ENCODE measurements around the gene SLC29A2. TPM values are rescaled to one million over a fixed set of nuclear protein-coding genes. Genes with fewer than 3 reads are reported as not detected.
"Not testable (repeated sequence)": the region's sequence is repeated elsewhere in the genome, so short reads cannot be mapped to it uniquely, and the experiment has no call there.

Gene SLC29A2
- polyA plus RNA-seq, 1 donor: 32.1 TPM

DNA sequence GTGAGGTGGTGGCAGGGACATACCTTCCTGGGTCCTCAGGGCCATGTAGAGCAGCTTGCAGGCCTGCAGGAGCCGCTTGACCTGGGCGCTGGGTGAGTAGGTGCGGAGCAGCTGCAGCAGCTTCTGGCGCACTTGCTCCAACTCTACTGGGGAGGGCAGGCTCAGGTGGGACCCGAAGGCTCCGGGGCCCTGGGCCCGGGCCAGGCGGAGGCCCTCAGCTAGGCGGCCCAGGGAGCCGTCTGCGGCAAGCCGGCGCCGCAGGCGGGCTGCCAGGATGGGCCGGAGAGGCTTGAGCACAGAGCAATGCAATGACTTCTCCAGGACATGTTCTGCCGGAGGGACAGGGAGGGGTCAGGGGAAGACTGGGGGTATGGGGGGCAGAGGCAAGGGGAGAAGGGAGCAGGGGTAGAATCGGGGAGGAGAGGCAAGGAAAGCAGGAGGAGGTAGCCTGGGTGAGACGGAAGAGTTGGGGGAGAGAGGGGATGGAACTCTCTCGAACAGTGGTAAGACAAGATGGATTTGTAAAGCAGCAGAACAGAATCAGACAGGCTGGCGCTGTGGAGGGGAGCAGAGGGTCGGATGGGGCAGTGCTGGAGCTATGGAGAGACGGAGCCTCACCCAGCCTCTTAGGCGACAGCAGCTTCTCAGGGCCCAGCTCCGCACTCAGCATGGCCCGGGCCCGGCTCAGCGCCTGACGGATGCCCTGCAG, 37.5 kb downstream of the SLC29A2 start:
- DNase-seq (ENCODE audit: low read depth): no peak

DNA sequence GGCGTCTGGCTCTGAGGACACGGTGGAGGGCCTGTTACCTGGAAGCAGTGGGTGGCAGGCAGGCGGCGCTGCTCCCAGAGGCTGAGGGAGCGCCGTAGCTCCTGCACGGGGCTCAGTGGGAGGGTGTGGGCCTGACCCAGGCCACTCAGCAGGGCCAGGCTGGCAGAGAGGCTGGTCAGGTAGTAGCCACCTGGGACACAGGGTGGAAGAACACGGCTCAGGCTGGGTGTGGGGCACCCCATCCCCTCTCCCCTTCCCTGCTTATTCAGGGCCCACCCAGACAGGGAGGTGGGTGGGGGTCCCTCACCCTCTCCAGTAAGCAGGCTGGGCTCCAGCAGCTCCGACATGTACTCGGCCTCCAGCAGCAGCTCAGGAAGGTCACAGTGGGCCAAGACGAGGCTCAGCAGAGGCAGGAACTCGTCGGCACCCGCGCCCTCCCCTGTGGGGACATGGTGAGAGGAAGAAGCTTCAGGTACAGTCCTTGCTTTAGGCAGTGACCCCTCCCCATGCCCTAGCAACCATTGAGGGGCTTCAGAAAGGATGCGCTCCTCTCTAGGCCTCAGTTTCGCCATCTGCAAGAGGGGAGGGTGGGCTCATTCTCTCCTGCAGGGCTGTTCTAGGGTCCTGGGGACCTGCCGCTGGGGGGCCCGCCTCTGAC, 38.2 kb downstream of the SLC29A2 start:
- DNase-seq (ENCODE audit: low read depth): no peak

DNA sequence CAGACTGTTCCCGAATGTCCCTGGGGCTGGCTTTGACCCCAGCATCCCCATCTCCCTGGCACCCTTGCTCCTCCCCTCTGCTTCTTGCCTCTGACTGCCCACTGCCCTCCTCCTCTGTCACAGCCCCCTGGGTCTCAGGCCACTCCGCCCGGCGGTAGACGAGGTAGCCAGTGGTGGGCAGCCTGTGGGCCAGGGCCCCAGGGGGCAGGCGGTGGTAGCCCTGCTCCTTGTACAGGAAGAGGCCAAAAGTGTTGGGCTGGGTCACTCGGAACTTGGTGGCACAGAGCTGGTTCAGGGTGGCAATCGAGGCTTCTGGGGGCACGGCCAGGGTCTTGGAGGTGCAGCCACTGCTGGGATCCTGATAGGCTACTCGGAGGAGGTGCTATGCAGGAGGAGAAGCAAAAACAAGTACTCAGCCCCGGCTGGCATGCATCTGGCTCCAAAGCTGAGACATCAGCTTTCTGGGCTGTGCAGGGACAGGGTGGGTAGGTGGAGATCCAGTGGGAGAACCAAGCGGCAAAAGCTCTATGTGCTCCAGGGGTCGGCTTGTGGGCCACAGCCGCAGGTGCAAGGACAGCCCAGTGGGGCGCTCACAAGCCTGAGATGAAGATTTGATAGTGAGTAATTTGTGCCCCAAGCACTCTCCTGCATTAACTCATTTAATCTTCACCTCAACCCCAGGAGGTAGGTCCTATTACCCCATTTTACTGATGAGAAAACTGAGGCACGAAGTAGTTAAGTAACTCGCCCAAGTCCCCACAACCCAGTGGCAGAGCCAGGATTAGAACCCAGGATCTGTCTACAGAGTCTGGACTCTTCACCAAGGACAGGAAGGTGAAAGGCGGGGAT, 39.0 kb downstream of the SLC29A2 start:
- no peak for DNase-seq (ENCODE audit: low read depth)

DNA sequence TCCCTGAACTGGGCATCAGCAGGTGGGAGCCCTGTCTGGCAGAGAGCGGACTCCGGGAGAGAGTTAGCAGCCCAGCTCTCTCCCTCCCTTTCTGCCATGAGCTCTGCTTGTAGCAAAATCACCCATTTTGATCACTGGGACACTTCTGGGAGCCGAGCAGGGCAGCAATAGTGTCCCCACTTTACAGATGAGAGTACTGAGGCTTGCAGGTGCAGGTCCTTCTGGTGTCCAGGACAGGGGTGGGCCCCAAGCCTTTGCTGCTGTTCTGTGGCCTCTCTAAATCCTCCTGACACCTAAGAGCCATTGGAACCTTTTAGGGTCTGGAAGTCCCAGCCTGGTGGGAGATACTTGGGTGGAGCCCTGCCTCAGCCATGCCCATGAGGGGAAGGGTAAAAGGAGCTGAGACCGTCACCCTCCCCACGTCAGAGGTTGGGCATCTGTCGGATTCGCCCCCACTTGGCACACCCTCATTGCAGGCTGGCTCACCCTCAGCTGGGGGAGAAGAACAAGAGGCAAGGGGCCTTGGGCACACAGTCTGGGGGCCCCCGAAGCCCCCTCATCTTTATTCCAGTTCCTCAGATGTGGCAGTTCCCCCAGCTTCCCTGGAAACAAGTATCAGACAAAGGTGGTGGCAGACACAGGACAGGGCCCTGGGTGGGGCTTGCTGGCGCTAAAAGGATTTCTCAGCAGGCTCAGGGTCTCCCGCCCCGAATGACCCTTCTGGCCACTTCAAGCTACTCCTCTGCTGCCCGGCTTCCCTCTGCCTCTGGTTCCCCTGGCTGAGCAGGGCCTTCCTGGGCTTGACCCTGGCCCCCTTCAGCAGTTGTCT, 39.8 kb downstream of the SLC29A2 start:
- no peak for DNase-seq (ENCODE audit: low read depth)

DNA sequence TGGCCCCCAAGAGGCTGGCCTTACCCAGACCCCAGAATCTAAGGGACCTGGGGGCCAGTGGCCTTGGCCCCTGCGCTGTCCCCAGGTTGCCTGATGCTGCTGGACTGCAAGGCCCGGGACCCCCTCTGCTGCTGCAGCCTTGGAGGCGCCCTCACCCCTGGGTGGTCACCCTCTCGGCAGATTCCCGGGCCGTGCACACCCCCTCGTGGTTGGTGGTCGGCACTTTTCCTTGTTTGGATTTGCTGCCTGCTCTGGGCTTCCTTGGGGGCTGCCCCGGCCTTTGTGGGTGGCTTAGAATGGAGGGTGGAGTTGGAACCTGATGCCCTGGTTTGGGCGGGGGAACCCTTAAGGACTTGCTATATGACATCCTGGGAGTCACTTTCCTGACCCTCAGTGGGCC, 40.6 kb downstream of the SLC29A2 start:
- no peak for DNase-seq (ENCODE audit: low read depth)

DNA sequence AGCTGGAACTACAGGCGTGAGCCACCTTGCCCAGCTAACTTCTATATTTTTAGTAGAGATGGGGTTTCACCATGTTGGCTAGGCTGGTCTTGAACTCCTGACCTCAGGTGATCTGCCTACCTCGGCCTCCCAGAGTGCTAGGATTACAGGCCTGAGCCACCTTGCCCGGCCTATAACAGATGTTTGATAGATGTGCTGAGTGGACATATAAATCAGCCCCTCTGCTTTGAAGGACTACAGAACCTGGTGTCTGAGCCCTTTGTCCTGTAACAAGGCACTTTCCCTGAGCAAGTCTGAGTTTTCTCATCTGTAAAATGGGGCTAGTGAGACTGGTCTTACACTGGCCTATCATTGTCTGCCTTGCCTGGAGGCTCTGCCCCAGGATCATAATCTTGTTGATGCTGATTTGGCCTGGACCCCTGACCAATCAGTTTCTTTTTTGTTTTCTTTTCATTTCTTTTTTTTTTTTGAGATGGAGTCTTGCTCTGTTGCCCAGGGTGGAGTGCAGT, 42.3 kb downstream of the SLC29A2 start:
- DNase-seq (ENCODE audit: low read depth): no peak

DNA sequence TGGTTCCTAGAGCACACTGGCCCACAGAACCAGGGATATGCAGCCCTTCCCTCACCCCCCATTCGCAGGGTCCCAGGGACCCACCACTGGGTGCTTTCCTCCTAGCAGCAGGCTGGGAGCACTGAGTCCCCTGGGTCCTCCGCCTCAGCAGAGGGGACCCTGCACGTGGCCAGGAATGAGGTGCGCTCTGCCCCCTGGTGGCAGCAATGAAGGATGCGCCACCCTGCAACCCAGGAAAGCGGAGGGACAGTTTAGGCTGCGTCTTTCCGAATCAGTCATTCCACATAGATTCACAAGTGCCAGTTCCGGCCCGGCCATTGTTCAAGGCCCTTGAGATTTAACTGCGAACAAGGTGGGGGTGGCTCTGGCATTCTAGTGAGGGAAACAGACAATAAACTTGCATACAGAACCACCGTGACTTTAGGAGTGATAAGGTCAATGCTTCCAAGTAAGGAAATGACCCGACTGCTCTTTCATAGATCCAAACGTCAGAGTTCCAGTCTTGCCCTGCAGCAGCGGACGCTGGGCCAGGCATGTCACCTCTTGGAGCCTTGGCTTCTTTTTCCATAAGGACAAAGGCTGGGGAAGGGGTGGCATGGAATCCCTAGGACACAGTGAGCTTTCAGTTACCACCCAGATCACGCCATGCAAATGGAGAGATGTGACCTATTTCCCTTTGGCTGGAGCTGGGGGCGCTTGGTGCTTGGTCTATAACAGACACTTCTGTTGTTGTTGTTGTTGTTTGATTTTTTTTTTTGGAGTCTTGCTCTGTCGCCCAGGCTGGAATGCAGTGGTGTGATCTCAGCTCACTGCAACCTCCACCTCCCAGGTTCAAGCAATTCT, 43.0 kb downstream of the SLC29A2 start:
- DNase-seq (ENCODE audit: low read depth): no peak

DNA sequence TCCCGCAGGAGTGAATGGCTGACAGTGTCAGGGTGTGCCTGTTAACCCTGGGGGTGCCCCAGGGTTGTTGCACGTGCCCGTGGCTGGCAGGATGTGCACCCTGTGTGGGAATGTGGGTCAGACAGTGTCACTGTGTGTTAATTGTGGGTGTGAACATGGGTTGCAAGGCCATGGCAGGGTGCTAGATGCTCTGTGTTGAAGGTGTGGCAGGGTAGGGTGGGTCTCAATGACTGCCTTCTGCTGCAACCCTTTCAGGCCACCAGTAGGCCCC, 43.6 kb downstream of the SLC29A2 start:
- DNase-seq (ENCODE audit: low read depth): no peak

DNA sequence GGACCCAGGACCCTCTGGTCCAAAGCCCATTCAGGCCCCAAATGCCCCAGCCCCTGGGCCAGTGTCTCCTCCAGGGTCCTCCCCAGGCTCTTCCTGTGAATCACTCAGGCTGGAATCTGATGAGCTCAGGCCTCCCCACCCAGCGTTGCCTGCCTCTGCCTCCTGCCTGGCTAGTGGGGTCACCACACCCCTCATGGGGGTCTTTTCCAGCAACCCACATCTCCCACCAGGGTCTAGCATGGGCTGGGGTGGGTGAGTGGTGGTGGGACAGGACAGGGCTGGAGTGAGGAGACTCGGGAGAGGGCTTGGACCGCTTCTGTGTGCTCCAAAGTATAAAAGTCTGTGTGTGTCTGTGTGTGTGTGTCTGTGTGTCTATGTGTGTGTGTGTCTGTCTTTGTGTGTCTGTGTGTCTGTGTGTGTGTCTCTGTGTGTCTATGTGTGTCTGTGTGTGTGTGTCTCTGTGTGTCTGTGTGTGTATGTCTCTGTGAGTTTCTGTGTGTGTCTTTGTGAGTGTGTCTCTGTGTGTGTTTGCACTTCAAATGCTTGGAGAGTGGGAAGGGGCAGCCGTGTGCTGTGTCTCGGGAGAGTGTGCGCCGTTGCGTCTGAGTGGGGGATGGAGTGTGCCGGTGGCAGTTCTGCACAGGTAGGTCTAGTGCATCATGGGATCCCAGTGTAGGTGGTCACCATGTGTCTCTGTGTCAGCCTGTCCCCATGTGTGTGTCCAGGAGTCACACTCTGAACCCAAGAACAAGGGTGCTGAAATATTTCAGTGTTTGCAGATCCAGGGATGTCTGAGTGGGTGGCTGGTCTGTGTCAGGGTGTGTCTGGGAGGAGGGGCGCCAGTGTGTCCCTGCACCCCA, 44.2 kb downstream of the SLC29A2 start:
- DNase-seq (ENCODE audit: low read depth): no peak

DNA sequence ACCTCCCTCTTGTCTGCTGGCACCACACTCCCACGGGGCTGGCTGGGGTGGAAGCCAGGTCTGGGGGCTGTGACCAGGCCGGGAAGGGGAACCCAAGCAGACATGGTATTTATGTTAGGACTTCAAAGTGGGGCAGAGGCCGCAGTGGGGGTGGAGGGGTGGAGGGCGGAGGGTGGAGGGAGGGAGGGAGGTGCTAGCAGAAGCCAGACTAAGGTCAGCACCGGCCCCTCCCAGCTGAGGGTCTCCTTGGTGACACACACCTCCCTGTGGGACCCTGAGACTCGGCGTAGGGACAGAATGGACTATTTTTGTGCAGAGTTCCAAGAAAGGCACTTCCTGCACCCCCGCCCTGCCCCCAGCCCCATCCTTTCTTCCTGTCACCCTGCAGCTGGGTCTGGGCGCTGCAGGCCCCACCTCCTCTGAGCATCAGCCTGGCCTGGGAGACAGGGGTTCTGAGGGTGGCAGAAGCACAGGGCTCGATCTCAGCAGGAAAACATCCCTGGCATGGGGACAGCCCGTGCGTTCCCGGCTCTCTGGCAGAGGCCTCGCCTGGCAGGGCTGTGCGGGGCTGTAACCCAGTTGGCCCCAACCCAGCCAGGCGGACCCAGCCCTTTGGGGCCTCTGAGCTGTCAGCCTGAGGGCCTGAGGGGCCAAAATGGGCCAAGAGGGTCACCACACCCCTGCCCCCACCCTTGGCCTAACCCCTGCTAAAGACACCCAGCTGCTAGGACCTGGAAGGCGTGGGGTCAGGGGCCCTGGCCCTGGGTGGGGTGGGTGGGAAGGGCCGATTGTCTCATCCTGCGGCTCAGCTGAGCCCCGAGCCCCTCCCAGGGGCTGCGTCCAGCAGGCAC, 45.1 kb downstream of the SLC29A2 start:
- no peak for DNase-seq (ENCODE audit: low read depth)

DNA sequence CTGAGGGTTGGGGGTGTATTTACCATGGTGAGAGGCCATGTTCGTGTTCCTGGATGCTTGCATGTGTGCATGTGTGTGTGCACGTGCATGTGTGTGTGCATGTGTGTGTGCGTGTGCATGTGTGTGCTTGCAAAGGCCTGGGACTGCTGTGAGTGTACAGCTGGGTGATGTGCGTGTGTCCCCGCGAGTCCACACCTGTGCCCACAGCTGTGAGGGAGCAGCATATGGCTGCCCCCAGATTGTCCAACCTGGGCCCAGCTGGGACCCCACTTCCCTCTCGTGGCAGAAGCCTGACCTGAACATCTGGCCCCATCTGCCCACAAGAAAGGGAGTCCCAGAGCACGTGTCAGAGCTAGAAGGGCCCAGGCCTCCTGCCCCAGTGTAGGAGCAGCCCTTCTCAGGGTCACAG, 46.3 kb downstream of the SLC29A2 start:
- no peak for DNase-seq (ENCODE audit: low read depth)

DNA sequence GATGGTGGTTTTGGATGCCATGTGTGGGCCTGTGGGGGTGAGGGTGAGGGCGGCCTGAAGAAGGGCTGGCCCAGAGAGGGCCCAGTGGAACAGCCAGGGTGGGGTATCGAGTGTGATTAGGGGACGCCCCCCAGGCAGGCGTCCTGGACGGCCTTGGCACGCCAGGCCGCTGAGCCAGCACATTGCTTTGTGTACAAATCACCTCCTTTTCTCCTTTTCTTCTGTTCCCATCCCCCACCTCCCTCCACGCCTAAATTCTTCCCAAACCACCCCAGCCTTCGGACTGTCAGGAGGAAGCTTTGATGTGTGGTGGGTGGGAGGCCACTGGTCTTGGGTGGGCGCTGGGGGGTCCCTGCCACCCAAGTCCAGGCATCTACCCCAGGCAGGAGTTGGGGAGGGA, 46.9 kb downstream of the SLC29A2 start:
- no peak for DNase-seq (ENCODE audit: low read depth)

DNA sequence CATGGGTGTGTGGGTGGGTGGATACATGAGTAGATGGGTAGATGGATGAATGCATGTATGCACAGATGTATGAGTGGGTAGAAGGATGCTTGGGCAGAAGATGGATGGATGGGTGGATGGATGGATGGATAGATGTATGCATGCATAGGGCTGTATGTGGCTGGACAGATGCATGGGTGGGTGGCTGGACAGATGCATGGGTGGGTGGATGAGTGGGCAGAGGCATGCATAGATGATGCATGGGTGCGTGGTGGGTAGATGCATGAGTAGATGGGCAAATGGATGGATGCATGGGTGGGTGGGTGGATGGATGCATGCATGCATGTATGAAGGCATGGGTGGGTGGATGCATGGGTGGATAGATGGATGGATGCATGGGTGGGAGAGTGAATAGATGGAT, 47.9 kb downstream of the SLC29A2 start:
- DNase-seq (ENCODE audit: low read depth): no peak

DNA sequence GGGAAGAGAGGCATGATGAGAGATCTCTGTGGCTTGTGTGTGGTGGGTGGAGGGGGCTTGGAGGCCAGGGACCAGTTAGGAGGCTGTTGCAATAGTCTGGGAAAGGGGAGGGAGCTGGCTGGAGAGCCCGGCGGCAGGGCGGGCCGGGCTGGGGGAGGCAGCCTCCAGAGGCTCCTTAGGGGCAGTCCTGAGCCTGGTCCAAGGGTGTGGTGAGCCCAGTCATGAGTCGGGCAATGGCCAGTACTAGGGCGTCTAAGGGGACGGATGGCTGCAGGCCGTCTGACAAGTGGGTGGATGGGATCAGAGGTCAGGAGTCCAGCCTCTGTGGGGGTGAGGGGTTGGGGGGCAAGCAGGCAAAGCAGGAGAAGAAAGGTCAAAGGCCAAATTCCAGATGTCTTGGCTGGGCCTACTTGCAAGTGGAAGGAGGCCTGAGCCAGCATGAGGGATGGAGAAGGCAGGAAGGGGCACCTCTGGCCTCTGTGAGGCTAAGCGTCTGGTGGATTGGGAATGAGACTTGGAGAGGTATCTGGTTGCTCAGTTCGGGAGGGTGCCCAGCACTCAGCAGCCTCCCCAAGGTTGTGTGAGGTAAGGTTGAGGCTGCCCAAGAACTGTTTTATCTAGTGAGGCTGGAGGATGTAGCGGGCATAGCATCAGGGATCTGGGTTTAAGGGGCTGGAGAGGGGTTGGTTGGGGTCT, 48.7 kb downstream of the SLC29A2 start:
- DNase-seq (ENCODE audit: low read depth): no peak

DNA sequence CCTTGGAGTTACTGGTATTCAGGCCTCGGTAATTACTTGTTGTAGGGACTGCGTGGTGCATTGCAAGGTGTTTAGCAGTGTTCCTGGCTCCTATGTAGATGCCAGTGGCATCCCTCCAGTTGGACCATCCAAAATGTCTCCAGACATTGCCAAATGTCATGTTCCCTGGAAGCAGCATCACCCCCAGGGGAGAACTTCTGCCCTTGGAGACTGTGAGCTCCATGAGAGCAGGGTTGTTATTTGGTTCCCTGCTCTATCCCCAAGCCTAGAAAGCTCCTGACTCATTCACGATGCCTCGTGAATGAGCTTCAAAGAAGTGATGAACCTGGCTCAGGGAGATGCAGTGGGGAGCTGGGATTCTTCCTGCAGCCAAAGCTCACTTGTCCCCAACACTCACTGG, 50.0 kb downstream of the SLC29A2 start:
- no peak for DNase-seq (ENCODE audit: low read depth)

DNA sequence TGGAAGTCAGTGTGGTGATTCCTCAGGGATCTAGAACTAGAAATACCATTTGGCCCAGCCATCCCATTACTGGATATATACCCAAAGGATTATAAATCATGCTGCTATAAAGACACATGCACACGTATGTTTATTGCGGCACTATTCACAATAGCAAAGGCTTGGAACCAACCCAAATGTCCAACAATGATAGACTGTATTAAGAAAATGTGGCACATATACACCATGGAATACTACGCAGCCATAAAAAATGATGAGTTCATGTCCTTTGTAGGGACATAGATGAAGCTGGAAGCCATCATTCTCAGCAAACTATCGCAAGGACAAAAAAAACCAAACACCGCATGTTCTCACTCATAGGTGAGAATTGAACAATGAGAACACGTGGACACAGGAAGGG, 50.8 kb downstream of the SLC29A2 start:
- not testable (repeated sequence) for DNase-seq (ENCODE audit: low read depth)

DNA sequence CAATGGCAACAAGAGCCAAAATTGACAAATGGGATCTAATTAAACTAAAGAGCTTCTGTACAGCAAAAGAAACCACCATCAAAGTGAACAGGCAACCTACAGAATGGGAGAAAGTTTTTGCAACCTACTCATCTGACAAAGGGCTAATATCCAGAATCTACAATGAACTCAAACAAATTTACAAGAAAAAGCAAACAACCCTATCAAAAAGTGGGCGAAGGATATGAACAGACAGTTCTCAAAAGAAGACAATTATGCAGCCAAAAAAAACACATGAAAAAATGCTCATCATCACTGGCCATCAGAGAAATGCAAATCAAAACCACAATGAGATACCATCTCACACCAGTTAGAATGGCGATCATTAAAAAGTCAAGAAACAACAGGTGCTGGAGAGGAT, 51.3 kb downstream of the SLC29A2 start:
- DNase-seq (ENCODE audit: low read depth): not testable (repeated sequence)

DNA sequence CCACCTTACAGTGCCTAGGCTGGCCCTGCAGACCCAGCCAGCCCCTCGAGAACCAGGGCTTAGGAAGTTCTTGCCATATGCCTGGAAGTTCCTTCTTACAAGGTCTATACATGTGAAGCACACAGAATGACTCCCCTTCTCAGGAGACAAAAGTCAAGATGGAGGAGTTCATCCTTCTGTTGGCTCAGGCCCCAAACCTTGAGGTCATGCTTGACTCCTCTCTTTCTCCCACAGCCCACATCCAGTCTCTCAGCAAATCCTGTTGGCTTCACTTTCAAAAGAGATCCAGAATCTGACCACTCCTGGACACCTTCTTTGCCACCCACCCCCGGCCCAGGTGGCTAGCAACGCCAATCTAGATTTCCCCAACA, 53.0 kb downstream of the SLC29A2 start:
- DNase-seq (ENCODE audit: low read depth): no peak
